ENCODE results near the gene ARID1A. TPM values are rescaled to one million over a fixed set of nuclear protein-coding genes. Genes with fewer than 3 reads are reported as not detected.

Gene ARID1A
- total and polyA plus RNA-seq, 4 donors: 12.2 to 31.9 (median 20.2) TPM

DNA sequence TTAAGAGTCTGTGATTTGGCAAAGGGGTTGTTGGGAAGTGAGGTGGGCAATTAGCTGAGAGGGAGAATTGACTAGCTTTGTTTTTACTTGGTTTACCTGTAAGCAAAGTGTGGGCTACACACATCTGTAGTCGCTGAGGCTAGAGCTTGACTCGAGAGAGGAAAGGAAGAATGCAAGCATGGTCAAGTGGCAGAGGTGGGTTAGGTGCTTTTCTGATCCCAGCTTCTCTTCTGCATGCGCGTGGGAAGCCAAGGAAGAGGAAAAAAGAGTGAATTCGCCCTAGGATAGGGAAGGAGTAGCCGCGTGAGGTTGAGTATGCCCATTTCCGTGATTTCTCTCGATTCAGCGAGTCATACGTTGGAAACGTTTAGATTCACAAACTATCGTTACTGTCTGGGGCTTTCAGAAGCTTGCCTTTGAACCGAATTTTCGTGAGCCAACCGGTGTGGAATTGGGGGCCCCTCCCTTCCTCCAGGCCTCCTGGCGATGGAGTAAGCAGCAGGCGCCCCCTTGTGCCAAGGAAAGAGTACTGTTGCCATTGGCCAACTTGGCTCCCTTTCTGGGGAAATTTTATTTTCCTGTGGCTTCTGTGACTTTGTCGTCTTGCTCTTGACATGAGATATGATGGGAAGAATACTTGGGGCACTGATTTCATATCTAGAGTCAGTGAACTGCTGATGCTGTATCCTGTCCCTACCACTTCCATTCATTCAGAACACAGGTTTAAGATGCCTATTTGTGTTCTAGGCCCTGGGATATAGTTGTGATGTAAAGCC lies 93.2 kb downstream of the ARID1A start (continued):
- TF ChIP-seq, protein P1, sequence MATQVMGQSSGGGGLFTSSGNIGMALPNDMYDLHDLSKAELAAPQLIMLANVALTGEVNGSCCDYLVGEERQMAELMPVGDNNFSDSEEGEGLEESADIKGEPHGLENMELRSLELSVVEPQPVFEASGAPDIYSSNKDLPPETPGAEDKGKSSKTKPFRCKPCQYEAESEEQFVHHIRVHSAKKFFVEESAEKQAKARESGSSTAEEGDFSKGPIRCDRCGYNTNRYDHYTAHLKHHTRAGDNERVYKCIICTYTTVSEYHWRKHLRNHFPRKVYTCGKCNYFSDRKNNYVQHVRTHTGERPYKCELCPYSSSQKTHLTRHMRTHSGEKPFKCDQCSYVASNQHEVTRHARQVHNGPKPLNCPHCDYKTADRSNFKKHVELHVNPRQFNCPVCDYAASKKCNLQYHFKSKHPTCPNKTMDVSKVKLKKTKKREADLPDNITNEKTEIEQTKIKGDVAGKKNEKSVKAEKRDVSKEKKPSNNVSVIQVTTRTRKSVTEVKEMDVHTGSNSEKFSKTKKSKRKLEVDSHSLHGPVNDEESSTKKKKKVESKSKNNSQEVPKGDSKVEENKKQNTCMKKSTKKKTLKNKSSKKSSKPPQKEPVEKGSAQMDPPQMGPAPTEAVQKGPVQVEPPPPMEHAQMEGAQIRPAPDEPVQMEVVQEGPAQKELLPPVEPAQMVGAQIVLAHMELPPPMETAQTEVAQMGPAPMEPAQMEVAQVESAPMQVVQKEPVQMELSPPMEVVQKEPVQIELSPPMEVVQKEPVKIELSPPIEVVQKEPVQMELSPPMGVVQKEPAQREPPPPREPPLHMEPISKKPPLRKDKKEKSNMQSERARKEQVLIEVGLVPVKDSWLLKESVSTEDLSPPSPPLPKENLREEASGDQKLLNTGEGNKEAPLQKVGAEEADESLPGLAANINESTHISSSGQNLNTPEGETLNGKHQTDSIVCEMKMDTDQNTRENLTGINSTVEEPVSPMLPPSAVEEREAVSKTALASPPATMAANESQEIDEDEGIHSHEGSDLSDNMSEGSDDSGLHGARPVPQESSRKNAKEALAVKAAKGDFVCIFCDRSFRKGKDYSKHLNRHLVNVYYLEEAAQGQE (IDR thresholded peaks at IDR 0.05): no peak
- TF ChIP-seq NR2F2 (IDR thresholded peaks at IDR 0.05) (no peak), GABPA (IDR thresholded peaks at IDR 0.05 in 1 of 2, conservative IDR thresholded peaks at IDR 0.05 in 1 of 2) (no peak), EGR1 (IDR thresholded peaks at IDR 0.05; ENCODE audit: low read depth in 2 of 2) (no peak), HNF4G (IDR thresholded peaks at IDR 0.05) (no peak), TAF1 (conservative IDR thresholded peaks at IDR 0.05) (peak; percentile 47), RAD21 (IDR thresholded peaks at IDR 0.05) (peak; percentile 100)
- TF ChIP-seq, protein P2, sequence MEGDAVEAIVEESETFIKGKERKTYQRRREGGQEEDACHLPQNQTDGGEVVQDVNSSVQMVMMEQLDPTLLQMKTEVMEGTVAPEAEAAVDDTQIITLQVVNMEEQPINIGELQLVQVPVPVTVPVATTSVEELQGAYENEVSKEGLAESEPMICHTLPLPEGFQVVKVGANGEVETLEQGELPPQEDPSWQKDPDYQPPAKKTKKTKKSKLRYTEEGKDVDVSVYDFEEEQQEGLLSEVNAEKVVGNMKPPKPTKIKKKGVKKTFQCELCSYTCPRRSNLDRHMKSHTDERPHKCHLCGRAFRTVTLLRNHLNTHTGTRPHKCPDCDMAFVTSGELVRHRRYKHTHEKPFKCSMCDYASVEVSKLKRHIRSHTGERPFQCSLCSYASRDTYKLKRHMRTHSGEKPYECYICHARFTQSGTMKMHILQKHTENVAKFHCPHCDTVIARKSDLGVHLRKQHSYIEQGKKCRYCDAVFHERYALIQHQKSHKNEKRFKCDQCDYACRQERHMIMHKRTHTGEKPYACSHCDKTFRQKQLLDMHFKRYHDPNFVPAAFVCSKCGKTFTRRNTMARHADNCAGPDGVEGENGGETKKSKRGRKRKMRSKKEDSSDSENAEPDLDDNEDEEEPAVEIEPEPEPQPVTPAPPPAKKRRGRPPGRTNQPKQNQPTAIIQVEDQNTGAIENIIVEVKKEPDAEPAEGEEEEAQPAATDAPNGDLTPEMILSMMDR (IDR thresholded peaks at IDR 0.05; ENCODE audit: low read depth, low read length, missing input control): peak; percentile 99

DNA sequence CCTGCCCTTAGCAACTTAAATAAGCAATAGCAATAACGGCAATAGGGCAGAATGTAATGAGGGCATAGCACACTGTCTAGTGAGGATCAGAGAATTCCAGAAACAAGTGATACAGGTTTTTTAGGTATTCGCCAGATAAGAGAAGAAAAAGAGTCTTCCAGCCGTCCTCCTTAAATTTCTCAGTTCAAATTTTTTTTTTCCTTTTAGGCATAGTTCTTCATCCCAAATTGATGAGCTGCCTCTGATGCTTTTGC lies 93.7 kb downstream of the ARID1A start:
- H3K4me3 ChIP-seq (ENCODE audit: low read depth in 1 of 3, low read length in 3 of 3): no peak overlapping the region
- TF ChIP-seq TAF1 (conservative IDR thresholded peaks at IDR 0.05) (no peak), SP1 (IDR thresholded peaks at IDR 0.05) (no peak)
- TF ChIP-seq, protein P2 (IDR thresholded peaks at IDR 0.05; ENCODE audit: low read depth, low read length, missing input control): no peak
- WGBS: 67% methylated on average over 3 of the region's 3 CpGs
- H3K4me1 ChIP-seq (ENCODE audit: control insufficient read depth in 4 of 4, insufficient read depth in 4 of 4, low read length in 3 of 4): peaks cover 13 to 76% (median 43%) of the 10 kb centered on the region in 4 donors
- H3K36me3 ChIP-seq (ENCODE audit: control insufficient read depth in 4 of 4, insufficient read depth in 3 of 4, low read depth in 1 of 4, low read length in 3 of 4): peaks cover 0 to 5% (median 3%) of the 10 kb centered on the region in 4 donors
- no peaks in the 10 kb centered on the region for H3K9me3 ChIP-seq (ENCODE audit: control insufficient read depth in 4 of 4, low read length in 3 of 4)
- no peaks in the 10 kb centered on the region for H3K27me3 ChIP-seq (ENCODE audit: control insufficient read depth in 4 of 4, insufficient read depth in 4 of 4, low read length in 3 of 4)
- H3K27ac ChIP-seq (ENCODE audit: low read depth in 1 of 2, low read length in 2 of 2): peak overlapping the region in 1 of 2 donors; percentile 100
- no peak for DNase-seq (ENCODE audit: low spot score)
- H3K9ac ChIP-seq (ENCODE audit: low read depth in 1 of 2, low read length in 2 of 2): peak overlapping the region in 1 of 2 donors; percentile 39

DNA sequence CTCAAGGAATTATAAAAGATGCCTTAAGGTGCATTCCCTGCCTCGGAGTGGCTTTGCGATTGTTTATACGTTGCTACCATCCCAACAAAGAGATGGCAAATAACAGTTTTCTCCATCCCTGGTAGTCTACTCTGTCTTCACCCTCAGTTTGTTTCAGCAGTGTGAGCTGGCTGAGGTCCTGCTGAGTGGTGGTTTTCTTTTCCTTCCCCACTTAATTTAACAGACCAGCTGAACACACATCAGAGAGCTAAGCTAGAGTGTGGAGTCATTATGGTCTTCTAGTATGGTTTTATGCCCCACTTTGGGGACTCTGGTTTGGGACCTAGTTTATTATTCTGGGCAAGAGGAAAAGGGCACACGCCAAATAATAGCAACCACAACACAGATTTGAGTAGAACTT lies 94.1 kb downstream of the ARID1A start:
- WGBS: 72% methylated on average over 4 of the region's 4 CpGs
- TF ChIP-seq, protein P3, sequence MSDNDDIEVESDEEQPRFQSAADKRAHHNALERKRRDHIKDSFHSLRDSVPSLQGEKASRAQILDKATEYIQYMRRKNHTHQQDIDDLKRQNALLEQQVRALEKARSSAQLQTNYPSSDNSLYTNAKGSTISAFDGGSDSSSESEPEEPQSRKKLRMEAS (IDR thresholded peaks at IDR 0.05): no peak
- TF ChIP-seq, protein P2 (IDR thresholded peaks at IDR 0.05; ENCODE audit: low read depth, low read length, missing input control): no peak
- no peak for TF ChIP-seq NR2F2 (IDR thresholded peaks at IDR 0.05)
- TF ChIP-seq TAF1 (conservative IDR thresholded peaks at IDR 0.05): no peak
- no peak for TF ChIP-seq HNF4A (conservative IDR thresholded peaks at IDR 0.05)
- no peak for TF ChIP-seq YY1 (IDR thresholded peaks at IDR 0.05)
- TF ChIP-seq GABPA (IDR thresholded peaks at IDR 0.05 in 1 of 2, conservative IDR thresholded peaks at IDR 0.05 in 1 of 2): no peak
- TF ChIP-seq, protein P4, sequence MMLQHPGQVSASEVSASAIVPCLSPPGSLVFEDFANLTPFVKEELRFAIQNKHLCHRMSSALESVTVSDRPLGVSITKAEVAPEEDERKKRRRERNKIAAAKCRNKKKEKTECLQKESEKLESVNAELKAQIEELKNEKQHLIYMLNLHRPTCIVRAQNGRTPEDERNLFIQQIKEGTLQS (IDR thresholded peaks at IDR 0.05): no peak
- no peak for TF ChIP-seq JUND (IDR thresholded peaks at IDR 0.05)
- TF ChIP-seq, protein P5, sequence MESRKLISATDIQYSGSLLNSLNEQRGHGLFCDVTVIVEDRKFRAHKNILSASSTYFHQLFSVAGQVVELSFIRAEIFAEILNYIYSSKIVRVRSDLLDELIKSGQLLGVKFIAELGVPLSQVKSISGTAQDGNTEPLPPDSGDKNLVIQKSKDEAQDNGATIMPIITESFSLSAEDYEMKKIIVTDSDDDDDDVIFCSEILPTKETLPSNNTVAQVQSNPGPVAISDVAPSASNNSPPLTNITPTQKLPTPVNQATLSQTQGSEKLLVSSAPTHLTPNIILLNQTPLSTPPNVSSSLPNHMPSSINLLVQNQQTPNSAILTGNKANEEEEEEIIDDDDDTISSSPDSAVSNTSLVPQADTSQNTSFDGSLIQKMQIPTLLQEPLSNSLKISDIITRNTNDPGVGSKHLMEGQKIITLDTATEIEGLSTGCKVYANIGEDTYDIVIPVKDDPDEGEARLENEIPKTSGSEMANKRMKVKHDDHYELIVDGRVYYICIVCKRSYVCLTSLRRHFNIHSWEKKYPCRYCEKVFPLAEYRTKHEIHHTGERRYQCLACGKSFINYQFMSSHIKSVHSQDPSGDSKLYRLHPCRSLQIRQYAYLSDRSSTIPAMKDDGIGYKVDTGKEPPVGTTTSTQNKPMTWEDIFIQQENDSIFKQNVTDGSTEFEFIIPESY (IDR thresholded peaks at IDR 0.05): no peak
- no peak for TF ChIP-seq EGR1 (IDR thresholded peaks at IDR 0.05; ENCODE audit: low read depth in 2 of 2)
- TF ChIP-seq FOXA2 (IDR thresholded peaks at IDR 0.05): no peak
- TF ChIP-seq SP1 (IDR thresholded peaks at IDR 0.05): no peak

More for the DNA sequence above, 94.1 kb downstream of the ARID1A start:
- peaks cover 11 to 76% (median 42%) of the 10 kb centered on the region in 4 donors for H3K4me1 ChIP-seq (ENCODE audit: control insufficient read depth in 4 of 4, insufficient read depth in 4 of 4, low read length in 3 of 4)
- no peak overlapping the region for H3K4me3 ChIP-seq (ENCODE audit: low read depth in 1 of 3, low read length in 3 of 3)
- DNase-seq (ENCODE audit: low spot score): no peak
- H3K9me3 ChIP-seq (ENCODE audit: control insufficient read depth in 4 of 4, low read length in 3 of 4): no peaks in the 10 kb centered on the region
- no peak overlapping the region for H3K27ac ChIP-seq (ENCODE audit: low read depth in 1 of 2, low read length in 2 of 2)
- H3K36me3 ChIP-seq (ENCODE audit: control insufficient read depth in 4 of 4, insufficient read depth in 3 of 4, low read depth in 1 of 4, low read length in 3 of 4): peaks cover 0 to 6% (median 4%) of the 10 kb centered on the region in 4 donors
- H3K27me3 ChIP-seq (ENCODE audit: control insufficient read depth in 4 of 4, insufficient read depth in 4 of 4, low read length in 3 of 4): no peaks in the 10 kb centered on the region
- peak overlapping the region in 1 of 2 donors; percentile 39 for H3K9ac ChIP-seq (ENCODE audit: low read depth in 1 of 2, low read length in 2 of 2)
